NCI-H146 (cell line): ENCODE data around the gene SIGLEC12.
"Not testable (repeated sequence)": the region's sequence is repeated elsewhere in the genome, so short reads cannot be mapped to it uniquely, and the experiment has no call there.

Source experiments
- DNase-seq: peaks from one replicate; lab custom pipeline; 2025; lab: John Stamatoyannopoulos, UW

Gene SIGLEC12

DNA sequence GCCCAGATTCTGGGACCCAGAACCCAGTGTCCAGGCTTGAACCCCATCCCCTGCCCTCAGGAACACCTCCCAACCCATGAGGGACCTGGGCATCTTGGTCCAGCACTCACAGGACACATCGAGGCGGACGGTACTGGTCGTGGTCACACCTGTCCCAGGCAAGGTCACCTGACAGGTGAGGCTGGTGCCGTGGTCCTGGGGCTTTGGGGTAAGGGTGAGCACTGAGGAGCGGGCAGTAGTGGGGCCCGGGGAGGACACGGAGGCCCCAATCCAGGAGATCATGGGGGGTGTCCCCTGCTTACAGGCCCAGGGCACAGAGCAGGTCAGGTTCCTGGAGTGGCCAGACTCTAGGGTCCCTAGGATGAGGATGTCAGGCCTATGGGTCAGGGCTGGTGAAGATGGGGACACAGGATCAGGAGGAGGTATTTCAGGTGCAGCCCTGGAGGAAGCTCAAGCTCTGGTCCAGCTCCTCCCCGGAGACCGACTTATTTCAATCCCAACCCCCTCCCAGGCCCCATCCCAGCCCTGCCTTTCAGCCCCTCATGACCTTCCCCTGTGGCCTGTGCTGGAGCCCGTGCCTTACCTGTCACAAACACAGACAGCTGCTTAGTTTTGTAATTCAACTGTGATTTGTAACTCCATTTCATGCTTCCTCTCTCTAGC lies 44.1 kb downstream of the SIGLEC12 start:
- no peak for DNase-seq

DNA sequence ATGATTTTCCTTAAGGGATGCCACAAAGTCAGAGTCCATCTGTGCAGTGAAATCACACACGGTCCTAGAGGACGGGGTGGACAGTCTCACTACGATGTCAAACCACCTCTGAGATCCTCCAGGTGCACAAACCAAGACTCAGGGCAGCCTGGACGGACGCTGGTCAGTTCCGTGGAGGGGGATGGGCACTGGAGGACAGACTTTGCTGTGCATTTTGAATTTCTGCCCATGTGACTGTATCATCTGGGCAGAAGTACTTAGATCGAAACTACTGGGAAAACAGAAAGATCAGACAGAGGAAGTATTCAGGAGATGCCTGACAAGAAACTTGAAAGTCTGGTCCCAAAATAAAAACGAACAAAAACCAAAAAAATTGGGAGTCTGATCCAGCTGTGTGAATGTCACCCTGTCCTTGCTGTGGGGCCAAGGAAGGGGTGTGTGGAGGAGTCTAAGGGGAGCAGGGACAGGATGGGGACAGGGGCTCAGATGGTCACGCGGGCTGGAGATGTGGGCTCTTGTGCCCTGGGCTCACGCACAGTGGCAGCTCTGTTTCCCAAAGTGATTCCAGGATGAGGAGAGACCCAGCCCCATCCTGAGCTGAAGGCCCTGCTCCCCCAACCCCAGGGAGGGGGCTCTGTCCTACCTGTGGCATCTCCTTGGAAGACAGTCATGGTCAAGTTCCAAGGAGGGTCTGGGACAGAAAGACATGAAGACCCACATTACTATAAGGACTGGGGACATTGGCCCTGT lies 44.9 kb downstream of the SIGLEC12 start:
- no peak for DNase-seq

DNA sequence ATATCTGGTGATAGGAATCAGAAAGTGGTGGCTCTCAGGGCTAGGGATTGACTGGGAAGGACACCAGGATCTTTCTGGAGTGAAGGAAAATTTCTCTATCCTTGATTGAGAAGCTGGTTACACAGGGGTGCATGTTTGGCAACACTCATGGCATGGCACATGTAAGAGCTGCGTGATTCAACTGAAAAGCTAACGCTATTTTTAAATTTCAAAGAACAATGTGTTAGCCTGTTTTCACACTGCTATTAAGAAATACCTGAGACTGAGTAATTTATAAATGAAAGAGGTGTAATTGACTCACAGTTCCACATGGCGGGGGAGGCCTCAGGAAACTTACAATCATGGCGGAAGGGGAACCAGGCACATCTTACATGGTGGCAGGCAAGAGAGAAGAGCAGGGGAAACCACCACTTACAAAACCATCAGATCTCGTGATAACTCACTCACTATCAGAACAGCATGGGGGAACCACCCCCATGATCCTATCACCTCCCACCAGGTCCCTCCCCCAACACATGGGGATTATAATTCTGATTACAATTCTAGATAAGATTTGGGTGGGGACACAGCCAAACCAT lies 50.8 kb downstream of the SIGLEC12 start:
- no peak for DNase-seq

DNA sequence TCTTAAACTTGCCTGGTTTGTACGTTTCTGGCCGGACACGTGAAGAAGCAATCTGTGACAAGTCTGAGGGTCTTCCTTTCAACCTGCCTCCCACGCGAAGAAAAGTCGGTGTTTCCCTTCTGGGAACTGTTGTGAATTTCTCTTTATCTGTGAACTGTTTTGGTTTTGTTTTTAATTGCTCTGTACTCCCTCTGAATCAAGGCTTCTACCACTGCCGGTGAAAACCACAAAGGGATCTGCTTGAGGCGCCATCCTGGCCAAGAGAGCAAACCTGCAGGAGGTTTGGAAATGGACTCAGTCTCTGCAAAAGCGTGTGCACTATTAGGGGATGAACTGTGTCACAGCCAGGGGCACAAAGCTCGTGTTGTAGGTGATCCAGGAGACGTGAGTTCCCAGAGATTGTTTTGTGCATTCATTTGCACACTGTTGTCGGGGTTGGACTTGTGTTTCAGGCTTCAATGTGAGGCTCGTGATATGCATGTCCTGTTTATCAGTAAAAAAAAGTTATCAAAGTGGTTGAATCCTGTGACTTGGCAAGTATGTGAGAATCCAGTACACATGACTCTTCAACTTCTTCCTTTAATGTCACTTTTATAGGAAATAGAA lies 53.1 kb downstream of the SIGLEC12 start:
- DNase-seq = no peak

DNA sequence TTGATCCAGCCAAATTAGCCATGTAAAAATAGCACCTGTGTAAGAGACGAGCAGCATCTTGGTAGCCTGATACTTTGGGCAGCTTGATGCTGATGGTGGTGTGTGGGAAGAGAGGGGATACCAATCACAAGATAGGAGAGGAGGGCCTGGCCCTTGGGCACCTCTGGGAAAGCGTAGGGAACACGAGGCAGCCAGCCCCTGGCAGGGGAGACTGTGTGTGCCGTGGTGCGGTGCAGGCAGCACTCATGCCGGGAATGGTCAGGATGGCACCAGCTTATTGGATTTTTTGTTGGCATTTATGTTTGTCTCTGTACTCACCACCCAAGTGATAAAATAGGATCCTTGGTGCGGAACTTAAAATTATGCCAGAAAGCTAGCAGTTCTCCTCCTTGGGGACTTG lies 53.6 kb downstream of the SIGLEC12 start:
- DNase-seq = no peak

DNA sequence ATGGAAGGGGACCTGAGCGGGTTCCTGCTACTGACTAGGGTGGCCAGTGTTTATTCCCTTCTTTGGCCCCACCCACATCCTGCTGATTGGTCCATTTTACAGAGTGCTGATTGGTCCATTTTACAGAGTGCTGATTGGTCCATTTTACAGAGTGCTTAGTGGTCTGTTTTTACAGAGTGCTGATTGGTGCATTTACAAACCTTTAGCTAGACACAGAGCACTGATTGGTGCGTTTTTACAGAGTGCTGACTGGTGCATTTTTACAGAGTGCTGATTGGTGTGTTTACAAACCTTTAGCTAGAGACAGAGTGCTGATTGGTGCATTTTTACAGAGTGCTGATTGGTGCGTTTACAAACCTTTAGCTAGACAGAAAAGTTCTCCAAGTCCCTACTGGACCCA lies 54.1 kb downstream of the SIGLEC12 start:
- not testable (repeated sequence) for DNase-seq

DNA sequence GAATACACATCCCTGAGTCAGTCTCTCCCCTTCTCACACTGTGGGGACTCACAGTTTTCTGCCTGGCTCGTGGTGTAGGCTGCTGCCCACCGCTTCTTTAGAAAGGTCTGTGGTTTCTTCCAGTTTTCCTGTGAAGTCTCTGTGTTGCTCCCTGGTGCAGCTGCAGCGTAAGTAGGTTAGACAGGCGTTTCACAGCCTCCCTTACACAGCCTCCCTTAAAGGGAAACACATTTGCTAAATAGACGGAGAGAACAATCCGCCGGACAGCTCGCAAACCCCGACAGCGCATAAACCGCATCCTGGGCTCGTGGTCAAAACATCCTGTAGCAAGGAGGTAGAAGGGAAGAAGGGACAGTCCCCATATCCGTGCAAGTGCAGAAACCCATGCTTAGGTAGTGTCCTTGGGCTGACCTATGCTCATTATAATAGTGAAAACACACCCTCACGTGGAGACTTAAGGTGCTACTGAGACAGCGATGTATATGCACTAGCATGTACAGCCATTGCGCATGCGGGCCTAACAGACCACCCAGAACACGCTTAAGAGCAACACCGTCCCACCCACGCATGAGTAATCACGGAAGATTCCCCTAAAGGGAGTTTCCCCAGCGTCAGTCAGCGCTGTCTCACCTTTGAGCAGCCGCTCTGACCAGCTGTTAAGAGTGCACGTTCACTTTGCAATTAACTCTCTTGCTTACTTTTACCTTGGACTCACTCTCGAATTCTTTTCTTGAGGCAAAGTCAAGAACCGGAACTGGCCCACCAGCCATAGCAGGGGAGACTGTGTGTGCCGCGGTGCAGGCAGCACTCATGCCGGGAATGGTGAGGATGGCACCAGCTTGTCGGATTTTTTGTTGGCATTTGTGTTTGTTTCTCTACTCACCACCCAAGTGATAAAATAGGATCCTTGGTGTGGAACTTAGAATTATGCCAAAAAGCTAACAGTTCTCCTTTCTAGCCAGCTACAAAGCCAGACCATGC lies 59.9 kb downstream of the SIGLEC12 start:
- no peak for DNase-seq
